GM12892 (cell line): ENCODE measurements around the gene WDFY2.

Experiments
- POLR2A ChIP-seq: IDR thresholded peaks from 2 replicates; pipeline ENCODE4 v1.6.1; 2011; ENCODE audit warnings: low read depth, low read length, control low read depth
- TAF1 ChIP-seq: IDR thresholded peaks from 2 replicates; pipeline ENCODE4 v1.6.1; 2011; ENCODE audit warnings: low read depth, mild to moderate bottlenecking, control low read depth, low read length, borderline replicate concordance

- TF ChIP-seq TAF1 (no peak), POLR2A (no peak)
These were observed 161.0 kb downstream of the WDFY2 start for GRCh38 chr13:51745243-51745642.
